IMR-90 (cell line): ENCODE data around the gene BBS12.

Source experiments
- BHLHE40 ChIP-seq: fragments of 150-350 bp; IDR thresholded peaks from 2 replicates; pipeline ENCODE4 v1.6.1; 2016; ENCODE audit warnings: mild to moderate bottlenecking, low read depth, low read length
- CEBPB ChIP-seq: IDR thresholded peaks from 2 replicates; pipeline ENCODE4 v1.6.1; 2012; ENCODE audit warnings: low read depth, low read length, improper control_type of control experiment
- ELK1 ChIP-seq: fragments of 150-350 bp; IDR thresholded peaks from 2 replicates; pipeline ENCODE4 v1.6.1; 2016; ENCODE audit warnings: low read depth, mild to moderate bottlenecking, low read length, moderate library complexity, borderline replicate concordance
- MAFK ChIP-seq: IDR thresholded peaks from 2 replicates; pipeline ENCODE4 v1.6.1; 2012; ENCODE audit warnings: low read depth, low read length, improper control_type of control experiment
- MXI1 ChIP-seq: IDR thresholded peaks from 2 replicates; pipeline ENCODE4 v1.6.1; 2012; ENCODE audit warnings: low read depth, mild to moderate bottlenecking, low read length, moderate library complexity, borderline replicate concordance
- NFE2L2 ChIP-seq: fragments of 150-350 bp; IDR thresholded peaks from 2 replicates; pipeline ENCODE4 v1.6.1; 2016; ENCODE audit warnings: low read depth, mild to moderate bottlenecking, low read length
- POLR2A ChIP-seq: IDR thresholded peaks from 2 replicates; pipeline ENCODE4 v1.6.1; 2012; ENCODE audit warnings: mild to moderate bottlenecking, low read depth, low read length
- RAD21 ChIP-seq: IDR thresholded peaks from 2 replicates; pipeline ENCODE4 v1.6.1; 2012; ENCODE audit warnings: low read length, improper control_type of control experiment
- RCOR1 ChIP-seq: IDR thresholded peaks from 2 replicates; pipeline ENCODE4 v1.6.1; 2012; ENCODE audit warnings: mild to moderate bottlenecking, low read length, improper control_type of control experiment; ENCODE audit not compliant: insufficient replicate concordance
- SMC3 ChIP-seq: fragments of 150-350 bp; IDR thresholded peaks from 2 replicates; pipeline ENCODE4 v1.6.1; 2016; ENCODE audit warnings: low read depth, mild to moderate bottlenecking, antibody characterized with exemption, low read length, moderate library complexity
- TF ChIP-seq, protein P1 (sequence below): conservative IDR thresholded peaks from 2 replicates; pipeline ENCODE4 v1.5.1; 2012; ENCODE audit warnings: mild to moderate bottlenecking, low read depth, low read length, improper control_type of control experiment
- TF ChIP-seq, protein P2 (sequence below): fragments of 150-350 bp; IDR thresholded peaks from 2 replicates; pipeline ENCODE4 v1.6.1; 2017; ENCODE audit warnings: mild to moderate bottlenecking, antibody characterized with exemption, low read length, low read depth

DNA sequence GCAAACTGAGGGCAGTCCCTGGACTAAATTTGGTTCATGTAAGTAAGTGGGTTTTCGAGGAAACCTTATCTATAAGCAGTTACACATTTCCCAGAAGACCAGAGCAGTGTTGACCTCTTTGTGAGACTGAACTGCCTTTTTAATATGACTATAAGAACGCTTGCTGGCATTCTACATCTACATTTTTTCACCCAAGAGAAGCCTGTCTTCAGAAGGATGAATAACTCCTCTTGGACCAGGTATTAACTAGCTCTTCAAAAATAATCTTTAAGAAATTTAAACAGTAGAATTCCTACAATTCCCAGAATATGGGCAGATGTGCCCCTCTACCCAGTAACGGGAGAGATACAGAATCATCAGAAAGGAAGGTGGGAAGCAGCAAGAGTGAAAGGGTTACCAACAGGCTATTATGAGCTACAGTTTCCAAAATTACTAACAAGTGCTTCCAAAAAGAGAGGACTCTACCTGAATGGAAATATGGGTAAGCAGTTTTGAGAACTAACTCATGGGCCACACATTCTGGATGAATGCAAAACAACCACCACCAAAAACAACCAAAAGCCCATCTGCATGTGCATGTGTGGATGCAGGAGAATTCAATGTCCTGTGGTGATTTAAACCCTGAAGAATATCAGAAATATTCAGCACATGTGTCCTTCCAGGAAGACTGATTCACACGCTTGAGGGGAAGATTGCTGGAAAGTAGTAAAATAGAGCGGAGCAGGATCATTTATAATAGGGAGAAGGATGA, 17.4 kb downstream of the BBS12 start:
- TF ChIP-seq, protein P1, sequence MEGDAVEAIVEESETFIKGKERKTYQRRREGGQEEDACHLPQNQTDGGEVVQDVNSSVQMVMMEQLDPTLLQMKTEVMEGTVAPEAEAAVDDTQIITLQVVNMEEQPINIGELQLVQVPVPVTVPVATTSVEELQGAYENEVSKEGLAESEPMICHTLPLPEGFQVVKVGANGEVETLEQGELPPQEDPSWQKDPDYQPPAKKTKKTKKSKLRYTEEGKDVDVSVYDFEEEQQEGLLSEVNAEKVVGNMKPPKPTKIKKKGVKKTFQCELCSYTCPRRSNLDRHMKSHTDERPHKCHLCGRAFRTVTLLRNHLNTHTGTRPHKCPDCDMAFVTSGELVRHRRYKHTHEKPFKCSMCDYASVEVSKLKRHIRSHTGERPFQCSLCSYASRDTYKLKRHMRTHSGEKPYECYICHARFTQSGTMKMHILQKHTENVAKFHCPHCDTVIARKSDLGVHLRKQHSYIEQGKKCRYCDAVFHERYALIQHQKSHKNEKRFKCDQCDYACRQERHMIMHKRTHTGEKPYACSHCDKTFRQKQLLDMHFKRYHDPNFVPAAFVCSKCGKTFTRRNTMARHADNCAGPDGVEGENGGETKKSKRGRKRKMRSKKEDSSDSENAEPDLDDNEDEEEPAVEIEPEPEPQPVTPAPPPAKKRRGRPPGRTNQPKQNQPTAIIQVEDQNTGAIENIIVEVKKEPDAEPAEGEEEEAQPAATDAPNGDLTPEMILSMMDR = no peak
- no peak for TF ChIP-seq RCOR1
- TF ChIP-seq BHLHE40 = no peak
- no peak for TF ChIP-seq POLR2A
- TF ChIP-seq RAD21 = no peak
- no peak for TF ChIP-seq NFE2L2
- no peak for TF ChIP-seq MAFK
- TF ChIP-seq CEBPB = no peak
- TF ChIP-seq SMC3 = no peak
- no peak for TF ChIP-seq MXI1
- TF ChIP-seq, protein P2, sequence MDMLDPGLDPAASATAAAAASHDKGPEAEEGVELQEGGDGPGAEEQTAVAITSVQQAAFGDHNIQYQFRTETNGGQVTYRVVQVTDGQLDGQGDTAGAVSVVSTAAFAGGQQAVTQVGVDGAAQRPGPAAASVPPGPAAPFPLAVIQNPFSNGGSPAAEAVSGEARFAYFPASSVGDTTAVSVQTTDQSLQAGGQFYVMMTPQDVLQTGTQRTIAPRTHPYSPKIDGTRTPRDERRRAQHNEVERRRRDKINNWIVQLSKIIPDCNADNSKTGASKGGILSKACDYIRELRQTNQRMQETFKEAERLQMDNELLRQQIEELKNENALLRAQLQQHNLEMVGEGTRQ = no peak
- no peak for TF ChIP-seq ELK1
